Esophagus muscularis mucosa (tissue), 3 donors: ENCODE measurements around the gene TMEM271.

Source experiments
- POLR2A ChIP-seq: fragments of 450-650 bp; IDR thresholded peaks from one replicate; pipeline ENCODE4 v1.6.1; 2017; ENCODE audit warnings: antibody characterized with exemption, moderate library complexity, mild to moderate bottlenecking, low read depth
- POLR2AphosphoS5 ChIP-seq, 2 donors: sonication (generic); formaldehyde crosslinking; IDR thresholded peaks; one replicate each; pipeline ENCODE4 v1.6.1; 2017; ENCODE audit warnings: antibody characterized with exemption in 2 of 2
- TF ChIP-seq, protein P1 (sequence below), 3 experiments: fragments of 200-600 bp in 2 of 3; fragments of 450-650 bp in 1 of 3; sonication (generic) in 2 of 3; IDR thresholded peaks; one replicate each; pipeline ENCODE4 v1.5.1; 2017 to 2019; ENCODE audit warnings: antibody characterized with exemption in 3 of 3, mild to moderate bottlenecking in 2 of 3, moderate library complexity in 1 of 3

DNA sequence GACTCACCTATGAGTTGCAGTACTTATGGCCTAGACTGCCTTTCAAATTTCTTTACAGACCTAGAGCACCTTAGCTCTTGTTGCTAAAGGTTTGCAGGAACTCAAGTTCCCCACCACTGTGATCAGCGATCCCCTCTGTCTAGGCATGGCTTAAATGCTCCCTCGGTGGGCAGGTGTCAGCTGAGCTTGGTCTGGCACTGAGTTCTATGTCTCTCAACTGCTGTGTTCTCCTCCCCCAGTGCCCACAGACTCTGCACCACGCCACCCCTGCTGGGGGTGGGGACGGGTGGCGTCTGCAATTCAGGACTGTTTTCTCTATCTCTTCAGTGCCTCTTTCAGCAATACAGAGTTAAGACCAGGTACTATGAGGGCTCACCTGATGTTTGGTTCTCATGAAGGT is 30.5 kb downstream of the TMEM271 start:
- no peak for TF ChIP-seq POLR2A
- TF ChIP-seq, protein P1, sequence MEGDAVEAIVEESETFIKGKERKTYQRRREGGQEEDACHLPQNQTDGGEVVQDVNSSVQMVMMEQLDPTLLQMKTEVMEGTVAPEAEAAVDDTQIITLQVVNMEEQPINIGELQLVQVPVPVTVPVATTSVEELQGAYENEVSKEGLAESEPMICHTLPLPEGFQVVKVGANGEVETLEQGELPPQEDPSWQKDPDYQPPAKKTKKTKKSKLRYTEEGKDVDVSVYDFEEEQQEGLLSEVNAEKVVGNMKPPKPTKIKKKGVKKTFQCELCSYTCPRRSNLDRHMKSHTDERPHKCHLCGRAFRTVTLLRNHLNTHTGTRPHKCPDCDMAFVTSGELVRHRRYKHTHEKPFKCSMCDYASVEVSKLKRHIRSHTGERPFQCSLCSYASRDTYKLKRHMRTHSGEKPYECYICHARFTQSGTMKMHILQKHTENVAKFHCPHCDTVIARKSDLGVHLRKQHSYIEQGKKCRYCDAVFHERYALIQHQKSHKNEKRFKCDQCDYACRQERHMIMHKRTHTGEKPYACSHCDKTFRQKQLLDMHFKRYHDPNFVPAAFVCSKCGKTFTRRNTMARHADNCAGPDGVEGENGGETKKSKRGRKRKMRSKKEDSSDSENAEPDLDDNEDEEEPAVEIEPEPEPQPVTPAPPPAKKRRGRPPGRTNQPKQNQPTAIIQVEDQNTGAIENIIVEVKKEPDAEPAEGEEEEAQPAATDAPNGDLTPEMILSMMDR (IDR thresholded peaks at IDR 0.05) = no peak
- no peak for TF ChIP-seq POLR2AphosphoS5 (IDR thresholded peaks at IDR 0.05)
